ENCODE data around the gene CLEC17A.

The CLEC17A gene

GRCh38 chr19:14629557-14629956 lies 46.7 kb downstream of the CLEC17A start:
- no peak for TF ChIP-seq CTCF (IDR thresholded peaks at IDR 0.05; ENCODE audit: low read depth, low read length, missing control alignments)
- no peak for DNase-seq (ENCODE audit: extremely low read depth, low read depth)
- no peak overlapping the region for H3K4me3 ChIP-seq (replicated peaks; ENCODE audit: low read depth, low read length)

- TF ChIP-seq CTCF (IDR thresholded peaks at IDR 0.05; ENCODE audit: low read depth, low read length, missing control alignments): no peak
These were observed 49.4 kb downstream of the CLEC17A start for GRCh38 chr19:14632286-14632685.

DNA sequence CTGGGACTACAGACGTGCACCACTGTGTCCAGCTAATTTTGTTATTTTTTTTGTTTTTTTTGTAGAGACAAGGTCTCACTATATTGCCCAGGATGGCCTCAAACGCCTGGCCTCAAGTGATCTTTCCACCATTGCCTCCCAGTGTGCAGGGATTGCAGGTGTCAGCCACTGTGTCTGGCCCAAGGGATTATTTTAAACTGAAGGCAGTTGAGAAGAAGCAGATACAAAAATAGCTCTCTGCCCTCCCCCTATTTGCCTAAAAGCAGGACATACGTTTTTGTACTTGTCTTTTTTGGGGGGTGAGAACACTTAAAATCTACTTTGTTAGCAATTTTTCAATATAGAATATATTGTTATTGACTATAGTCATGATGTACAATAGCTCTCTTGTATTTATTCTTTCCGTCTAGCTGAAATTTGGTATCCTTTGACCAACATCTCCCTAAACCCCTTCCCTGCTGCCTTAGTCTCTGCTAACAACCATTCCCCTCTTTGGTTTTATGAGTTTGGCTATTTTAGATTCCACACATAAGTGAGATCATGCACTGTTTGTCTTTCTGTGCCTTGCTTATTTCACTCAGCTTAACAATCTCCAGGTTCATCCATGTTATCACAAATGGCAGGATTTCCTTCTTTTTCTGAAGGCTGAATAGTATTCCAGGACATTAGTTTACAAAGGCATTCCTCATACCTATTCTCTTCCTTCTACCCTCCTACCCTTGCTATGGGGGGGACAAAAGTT lies 56.8 kb downstream of the CLEC17A start:
- DNase-seq (ENCODE audit: extremely low read depth, low read depth): no peak
- no peak overlapping the region for H3K4me3 ChIP-seq (replicated peaks; ENCODE audit: low read depth, low read length)
- TF ChIP-seq CTCF (IDR thresholded peaks at IDR 0.05; ENCODE audit: low read depth, low read length, missing control alignments): no peak

More at GRCh38 chr19:14632286-14632685, 49.4 kb downstream of the CLEC17A start:
- DNase-seq (ENCODE audit: extremely low read depth, low read depth): peak; percentile 9
- no peak overlapping the region for H3K4me3 ChIP-seq (replicated peaks; ENCODE audit: low read depth, low read length)

- no peak for DNase-seq (ENCODE audit: extremely low read depth, low read depth)
- H3K4me3 ChIP-seq (replicated peaks; ENCODE audit: low read depth, low read length): no peak overlapping the region
- TF ChIP-seq CTCF (IDR thresholded peaks at IDR 0.05; ENCODE audit: low read depth, low read length, missing control alignments): no peak
These were observed 65.6 kb downstream of the CLEC17A start for GRCh38 chr19:14648506-14648905.

- TF ChIP-seq CTCF (IDR thresholded peaks at IDR 0.05; ENCODE audit: low read depth, low read length, missing control alignments): no peak
- no peak overlapping the region for H3K4me3 ChIP-seq (replicated peaks; ENCODE audit: low read depth, low read length)
- no peak for DNase-seq (ENCODE audit: extremely low read depth, low read depth)
These were observed 66.1 kb downstream of the CLEC17A start for GRCh38 chr19:14649020-14649419.

- DNase-seq (ENCODE audit: extremely low read depth, low read depth): no peak
- no peak for TF ChIP-seq CTCF (IDR thresholded peaks at IDR 0.05; ENCODE audit: low read depth, low read length, missing control alignments)
- no peak overlapping the region for H3K4me3 ChIP-seq (replicated peaks; ENCODE audit: low read depth, low read length)
These were observed 67.3 kb downstream of the CLEC17A start for GRCh38 chr19:14650161-14650560.

Data from HFF-Myc (cell line).